Osteocyte (in vitro differentiated cells): ENCODE measurements around the gene MRPL49. TPM values are rescaled to one million over a fixed set of nuclear protein-coding genes. Genes with fewer than 3 reads are reported as not detected.

Source experiments
- DNase-seq: peaks from one replicate; pipeline ENCODE4 v3.0.0; 2021; ENCODE audit warnings: mixed read lengths; ENCODE audit not compliant: unreplicated experiment; ENCODE audit errors: extremely low spot score
- H3K27ac Mint-ChIP-seq: one replicate; pipeline ENCODE4 v1.8.0; 2021; ENCODE audit warnings: mild to moderate bottlenecking, mixed read lengths; ENCODE audit not compliant: unreplicated experiment
- H3K27me3 Mint-ChIP-seq: one replicate; pipeline ENCODE4 v1.8.0; 2021; ENCODE audit warnings: mixed read lengths; ENCODE audit not compliant: unreplicated experiment
- H3K36me3 Mint-ChIP-seq: one replicate; pipeline ENCODE4 v1.8.0; 2021; ENCODE audit warnings: mixed read lengths; ENCODE audit not compliant: unreplicated experiment
- H3K4me1 Mint-ChIP-seq: one replicate; pipeline ENCODE4 v1.8.0; 2021; ENCODE audit warnings: mixed read lengths; ENCODE audit not compliant: unreplicated experiment
- H3K4me3 Mint-ChIP-seq: one replicate; pipeline ENCODE4 v1.8.0; 2021; ENCODE audit warnings: mild to moderate bottlenecking, moderate library complexity, mixed read lengths; ENCODE audit not compliant: unreplicated experiment
- H3K9me3 Mint-ChIP-seq: one replicate; pipeline ENCODE4 v1.8.0; 2021; ENCODE audit warnings: mixed read lengths; ENCODE audit not compliant: unreplicated experiment
- CTCF ChIP-seq: fragments of 200-600 bp; sonication (generic); IDR thresholded peaks from 2 replicates; pipeline ENCODE4 v1.5.0; 2021; ENCODE audit warnings: antibody characterized with exemption, mild to moderate bottlenecking, moderate library complexity
- total RNA-seq: library from RNA; stranded (reverse); gene quantifications from 2 replicates; pipeline ENCODE4 v1.2.1, GENCODE V29; 2021

The MRPL49 gene
- total RNA-seq, 1 donor from 2014 or later: 43.5 TPM

GRCh38 chr11:65102142-65103095, 19.7 kb upstream of the MRPL49 start:
- Mint-ChIP-seq H3K9me3 (no peaks in the 10 kb centered on the region), H3K36me3 (peaks cover 5% of the 10 kb centered on the region), H3K27me3 (no peaks in the 10 kb centered on the region), H3K4me1 (peaks cover 13% of the 10 kb centered on the region), H3K4me3 (no peak overlapping the region), H3K27ac (peak overlapping the region; percentile 18)
- no peak for TF ChIP-seq CTCF
- no peak for DNase-seq

- no peak overlapping the region for H3K27ac Mint-ChIP-seq
- TF ChIP-seq CTCF: no peak
- no peak overlapping the region for H3K4me3 Mint-ChIP-seq
- no peaks in the 10 kb centered on the region for H3K27me3 Mint-ChIP-seq
- no peaks in the 10 kb centered on the region for H3K9me3 Mint-ChIP-seq
- peaks cover 4% of the 10 kb centered on the region for H3K36me3 Mint-ChIP-seq
- H3K4me1 Mint-ChIP-seq: peaks cover 11% of the 10 kb centered on the region
- no peak for DNase-seq
Observed at GRCh38 chr11:65103476-65103875, 18.6 kb upstream of the MRPL49 start.

DNA sequence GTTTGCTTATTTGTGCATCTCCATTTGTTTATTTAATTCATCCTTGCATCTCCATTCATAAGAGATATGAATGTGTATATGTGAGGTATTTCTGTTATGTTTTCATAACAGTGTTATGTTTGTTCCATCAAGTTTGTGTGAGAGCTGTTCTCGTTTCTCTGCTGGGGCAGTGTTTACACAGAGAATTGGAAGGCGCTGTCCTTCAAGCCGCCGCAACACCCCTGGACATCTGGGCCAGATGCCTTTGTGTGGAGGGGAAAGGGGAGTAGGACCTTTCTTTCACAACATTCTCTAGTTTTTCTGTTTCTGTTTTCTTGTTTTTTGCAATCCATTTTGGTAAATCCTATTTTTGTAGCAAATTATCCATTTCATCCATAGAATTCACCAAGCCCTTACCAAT, 17.5 kb upstream of the MRPL49 start:
- Mint-ChIP-seq H3K36me3 (peaks cover 4% of the 10 kb centered on the region), H3K27me3 (no peaks in the 10 kb centered on the region), H3K4me3 (no peak overlapping the region), H3K9me3 (no peaks in the 10 kb centered on the region), H3K27ac (no peak overlapping the region), H3K4me1 (peaks cover 11% of the 10 kb centered on the region)
- no peak for DNase-seq
- no peak for TF ChIP-seq CTCF

- no peak for TF ChIP-seq CTCF
Observed at GRCh38 chr11:65107078-65107477, 15.0 kb upstream of the MRPL49 start.

DNA sequence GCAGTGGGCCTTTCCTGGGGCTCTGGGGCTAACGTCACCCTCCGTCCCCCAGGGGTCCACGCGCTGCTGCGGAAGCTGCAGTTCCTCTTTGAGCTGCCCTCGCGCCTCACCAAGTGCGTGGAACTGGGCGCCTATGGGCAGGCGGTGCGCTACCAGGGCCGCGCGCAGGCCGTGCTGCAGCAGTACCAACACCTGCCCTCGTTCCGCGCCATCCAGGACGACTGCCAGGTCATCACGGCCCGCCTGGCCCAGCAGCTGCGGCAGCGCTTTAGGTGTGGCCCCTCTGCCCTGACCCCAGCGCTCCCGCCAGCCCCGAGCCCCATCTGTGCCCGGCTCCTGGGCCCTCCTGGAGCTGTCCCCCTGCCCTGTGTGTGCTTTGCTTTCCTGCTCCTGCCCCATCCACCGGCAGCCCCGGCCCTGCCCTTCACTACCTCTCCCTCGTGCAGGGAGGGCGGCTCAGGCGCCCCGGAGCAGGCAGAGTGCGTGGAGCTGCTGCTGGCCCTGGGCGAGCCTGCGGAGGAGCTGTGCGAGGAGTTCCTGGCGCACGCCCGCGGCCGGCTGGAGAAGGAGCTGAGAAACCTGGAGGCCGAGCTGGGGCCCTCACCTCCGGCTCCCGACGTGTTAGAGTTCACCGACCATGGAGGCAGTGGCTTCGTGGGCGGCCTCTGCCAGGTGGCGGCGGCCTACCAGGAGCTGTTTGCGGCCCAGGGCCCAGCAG, 14.2 kb upstream of the MRPL49 start:
- TF ChIP-seq CTCF: no peak
- H3K36me3 Mint-ChIP-seq: peaks cover 4% of the 10 kb centered on the region
- H3K27ac Mint-ChIP-seq: no peak overlapping the region
- H3K4me3 Mint-ChIP-seq: no peak overlapping the region
- H3K4me1 Mint-ChIP-seq: peaks cover 11% of the 10 kb centered on the region
- no peaks in the 10 kb centered on the region for H3K9me3 Mint-ChIP-seq
- H3K27me3 Mint-ChIP-seq: no peaks in the 10 kb centered on the region
- DNase-seq: no peak

More at GRCh38 chr11:65107078-65107477, 15.0 kb upstream of the MRPL49 start:
- H3K27me3 Mint-ChIP-seq: no peaks in the 10 kb centered on the region
- H3K9me3 Mint-ChIP-seq: no peaks in the 10 kb centered on the region
- DNase-seq: no peak
- H3K27ac Mint-ChIP-seq: no peak overlapping the region
- H3K36me3 Mint-ChIP-seq: peaks cover 4% of the 10 kb centered on the region
- H3K4me1 Mint-ChIP-seq: peaks cover 15% of the 10 kb centered on the region
- H3K4me3 Mint-ChIP-seq: no peak overlapping the region
